H1 (cell line): ENCODE results near the gene KCNMA1. TPM values are rescaled to one million over a fixed set of nuclear protein-coding genes. Genes with fewer than 3 reads are reported as not detected.

Source experiments
- CTCF ChIA-PET: fragments of 300-600 bp; sonication (Branson Sonifier 250); formaldehyde crosslinking; loops from one replicate; lab custom pipeline; 2021; ENCODE audit not compliant: partially characterized antibody; lab: Charles Lee
- POLR2A ChIA-PET: fragments of 300-600 bp; sonication (Branson Sonifier 250); formaldehyde crosslinking; loops from one replicate; lab custom pipeline; 2021; ENCODE audit warnings: inconsistent platforms; ENCODE audit not compliant: partially characterized antibody; lab: Charles Lee
- DNase-seq, 2 experiments: peaks; one replicate each; pipeline versions ENCODE4 v3.0.0 to v3.0.0-alpha.2; 2010 to 2022; ENCODE audit warnings: low spot score in 2 of 2, low read depth in 1 of 2, mixed read lengths in 1 of 2
- FAIRE-seq: peaks from 2 replicates; lab custom pipeline; 2011; peaks lifted over from hg19 to GRCh38; lab: Jason Lieb, UNC
- H2AFZ ChIP-seq: 2 replicates; pipeline ENCODE4 v1.8.1; 2012; ENCODE audit warnings: low read length, inconsistent platforms
- H2AK5ac ChIP-seq: 2 replicates; pipeline ENCODE4 v1.6.1; 2013; ENCODE audit warnings: low read depth, low read length
- H2BK120ac ChIP-seq: replicated peaks from 2 replicates; pipeline ENCODE3; 2013; ENCODE audit warnings: low read depth, low read length, inconsistent platforms
- H2BK12ac ChIP-seq: 2 replicates; pipeline ENCODE4 v1.6.1; 2013; ENCODE audit warnings: low read depth, low read length
- H2BK15ac ChIP-seq: 2 replicates; pipeline ENCODE4 v1.6.1; 2013; ENCODE audit warnings: low read length
- H2BK20ac ChIP-seq: 2 replicates; pipeline ENCODE4 v1.6.1; 2013; ENCODE audit warnings: low read length
- H2BK5ac ChIP-seq: 2 replicates; pipeline ENCODE4 v1.6.1; 2013; ENCODE audit warnings: low read depth, low read length
- H3K14ac ChIP-seq: 2 replicates; pipeline ENCODE4 v1.6.1; 2013; ENCODE audit warnings: inconsistent platforms; ENCODE audit not compliant: insufficient read length
- H3K18ac ChIP-seq: 2 replicates; pipeline ENCODE4 v1.6.1; 2013; ENCODE audit warnings: low read length; ENCODE audit errors: extremely low read depth
- H3K23ac ChIP-seq: 2 replicates; pipeline ENCODE4 v1.6.1; 2013; ENCODE audit warnings: inconsistent platforms; ENCODE audit not compliant: insufficient read length
- H3K23me2 ChIP-seq: 2 replicates; pipeline ENCODE4 v1.6.1; 2013; ENCODE audit warnings: low read depth, low read length
- H3K27ac ChIP-seq: 2 replicates; pipeline ENCODE4 v1.6.1; 2011; ENCODE audit warnings: low read depth, low read length, inconsistent platforms
- H3K27me3 ChIP-seq, 4 experiments: replicated peaks in 1 of 4; 1 replicate in 1 of 4; 2 replicates in 3 of 4; pipeline versions ENCODE4 v1.6.1 to v1.8.1; 2011 to 2013; ENCODE audit warnings: low read length in 3 of 4, mild to moderate bottlenecking in 3 of 4, inconsistent platforms in 2 of 4, mixed read lengths in 2 of 4, moderate library complexity in 1 of 4; ENCODE audit not compliant: control insufficient read depth in 3 of 4, insufficient read depth in 3 of 4; ENCODE audit errors: extremely low read depth in 1 of 4
- H3K36me3 ChIP-seq, 4 experiments: 2 replicates each; pipeline versions ENCODE4 v1.6.1 to v1.8.1; 2011 to 2013; ENCODE audit warnings: mild to moderate bottlenecking in 4 of 4, low read length in 3 of 4, moderate library complexity in 2 of 4, control low read depth in 1 of 4, inconsistent platforms in 1 of 4; ENCODE audit not compliant: insufficient read depth in 4 of 4, control insufficient read depth in 2 of 4
- H3K4ac ChIP-seq: replicated peaks from 2 replicates; pipeline ENCODE3; 2013; ENCODE audit warnings: low read length, low read depth, mixed read lengths, inconsistent platforms; ENCODE audit not compliant: insufficient read length
- H3K4me1 ChIP-seq, 4 experiments: replicated peaks in 1 of 4; 1 replicate in 1 of 4; 2 replicates in 3 of 4; pipeline versions ENCODE4 v1.6.1 to v1.8.1; 2011 to 2013; ENCODE audit warnings: low read length in 3 of 4, inconsistent platforms in 2 of 4, mixed read lengths in 1 of 4; ENCODE audit not compliant: insufficient read depth in 4 of 4, control insufficient read depth in 3 of 4
- H3K4me2 ChIP-seq, 2 experiments: 2 replicates each; pipeline versions ENCODE4 v1.6.1 to v1.8.1; 2011 to 2013; ENCODE audit warnings: low read depth in 2 of 2, low read length in 2 of 2, control low read depth in 1 of 2, inconsistent platforms in 1 of 2, mild to moderate bottlenecking in 1 of 2; ENCODE audit not compliant: insufficient read depth in 1 of 2
- H3K4me3 ChIP-seq, 4 experiments: fragments of 200-600, 300-600 bp in 1 of 4; sonication (generic), shearing (Covaris generic), sonication (Bioruptor Twin) in 1 of 4; 2 replicates each; pipeline versions ENCODE4 v1.5.1 to v1.8.1; 2011 to 2016; ENCODE audit warnings: low read length in 4 of 4, low read depth in 3 of 4, control low read depth in 2 of 4, inconsistent platforms in 2 of 4, mild to moderate bottlenecking in 2 of 4, mixed read lengths in 1 of 4, moderate library complexity in 1 of 4; ENCODE audit not compliant: insufficient read depth in 2 of 4; ENCODE audit errors: extremely low read depth in 1 of 4
- H3K56ac ChIP-seq: replicated peaks from 2 replicates; pipeline ENCODE3; 2013; ENCODE audit warnings: low read depth, mild to moderate bottlenecking, mixed read lengths, low read length, inconsistent platforms; ENCODE audit not compliant: insufficient read length
- H3K79me1 ChIP-seq: 2 replicates; pipeline ENCODE4 v1.6.1; 2013; ENCODE audit warnings: low read depth, low read length, control low read depth
- H3K79me2 ChIP-seq, 2 experiments: 2 replicates each; pipeline versions ENCODE4 v1.6.1 to v1.8.1; 2012 to 2013; ENCODE audit warnings: low read length in 2 of 2, mild to moderate bottlenecking in 2 of 2, inconsistent platforms in 1 of 2; ENCODE audit not compliant: insufficient read depth in 2 of 2, control insufficient read depth in 1 of 2
- H3K9ac ChIP-seq, 4 experiments: replicated peaks in 1 of 4; 1 replicate in 1 of 4; 2 replicates in 3 of 4; pipeline versions ENCODE4 v1.6.1 to v1.8.1; 2011 to 2013; ENCODE audit warnings: low read depth in 3 of 4, low read length in 3 of 4, control low read depth in 2 of 4, mild to moderate bottlenecking in 2 of 4, moderate library complexity in 2 of 4, inconsistent platforms in 1 of 4; ENCODE audit errors: extremely low read depth in 1 of 4
- H3K9me3 ChIP-seq, 2 experiments: 2 replicates each; pipeline versions ENCODE4 v1.6.1 to v1.8.1; 2012 to 2013; ENCODE audit warnings: mild to moderate bottlenecking in 2 of 2, moderate library complexity in 2 of 2, control low read depth in 1 of 2, inconsistent platforms in 1 of 2, low read depth in 1 of 2, low read length in 1 of 2, mixed read lengths in 1 of 2; ENCODE audit not compliant: insufficient read depth in 2 of 2
- H4K20me1 ChIP-seq, 2 experiments: replicated peaks in 1 of 2; 2 replicates each; pipeline versions ENCODE3 to v1.8.1; 2011 to 2013; ENCODE audit warnings: inconsistent platforms in 2 of 2, low read length in 2 of 2, mild to moderate bottlenecking in 1 of 2; ENCODE audit not compliant: insufficient read depth in 2 of 2, control insufficient read depth in 1 of 2
- H4K5ac ChIP-seq: 2 replicates; pipeline ENCODE4 v1.6.1; 2013; ENCODE audit warnings: low read length, low read depth, mixed read lengths, inconsistent platforms; ENCODE audit not compliant: insufficient read length
- H4K8ac ChIP-seq: 2 replicates; pipeline ENCODE4 v1.8.0; 2013; ENCODE audit warnings: mild to moderate bottlenecking, moderate library complexity, low read length, inconsistent platforms; ENCODE audit not compliant: insufficient read depth; ENCODE audit errors: extremely low read depth
- H4K91ac ChIP-seq: replicated peaks from 2 replicates; pipeline ENCODE3; 2013; ENCODE audit warnings: low read length, mixed read lengths, inconsistent platforms; ENCODE audit not compliant: insufficient read length
- ASH2L ChIP-seq: fragments of 200-600, 300-600 bp; sonication (generic); IDR thresholded peaks from one replicate; pipeline ENCODE4 v1.7.1; 2017; ENCODE audit warnings: low read length
- ATF3 ChIP-seq: IDR thresholded peaks from 2 replicates; pipeline ENCODE4 v1.6.1; 2011; ENCODE audit warnings: low read depth, mild to moderate bottlenecking, low read length; ENCODE audit not compliant: insufficient read depth
- CTBP2 ChIP-seq: IDR thresholded peaks from 2 replicates; pipeline ENCODE4 v1.7.0; 2011; ENCODE audit warnings: borderline replicate concordance, mild to moderate bottlenecking, moderate library complexity, mixed read lengths, low read length; ENCODE audit not compliant: insufficient read depth, insufficient read length
- E2F6 ChIP-seq: IDR thresholded peaks from 2 replicates; pipeline ENCODE4 v1.6.1; 2012; ENCODE audit warnings: inconsistent platforms
- EZH2 ChIP-seq: fragments of 200-600 bp; sonication (generic); IDR thresholded peaks from 2 replicates; pipeline ENCODE4 v1.7.1; 2012; ENCODE audit warnings: low read depth, mild to moderate bottlenecking, moderate library complexity, low read length, inconsistent platforms; ENCODE audit not compliant: severe bottlenecking
- HDAC2 ChIP-seq, 2 experiments: fragments of 300-600 bp in 1 of 2; sonication (generic) in 1 of 2; IDR thresholded peaks; 2 replicates each; pipeline ENCODE4 v1.6.1; 2011 to 2012; ENCODE audit warnings: low read depth in 2 of 2, low read length in 2 of 2, mild to moderate bottlenecking in 2 of 2, moderate library complexity in 2 of 2, borderline replicate concordance in 1 of 2, inconsistent platforms in 1 of 2
- HDAC6 ChIP-seq: IDR thresholded peaks from one replicate; pipeline ENCODE4 v1.7.1; 2012; ENCODE audit warnings: low read depth, mild to moderate bottlenecking, inconsistent platforms, low read length, moderate library complexity
- JUN ChIP-seq: IDR thresholded peaks from 2 replicates; pipeline ENCODE4 v1.6.1; 2011; ENCODE audit warnings: low read depth, mild to moderate bottlenecking, improper control_type of control experiment, low read length
- POLR2A ChIP-seq, 2 experiments: IDR thresholded peaks; 1 replicate in 1 of 2; 2 replicates in 1 of 2; pipeline ENCODE4 v1.6.1; 2011; ENCODE audit warnings: low read depth in 2 of 2, low read length in 2 of 2, mild to moderate bottlenecking in 2 of 2; ENCODE audit errors: control extremely low read depth in 1 of 2
- RAD21 ChIP-seq, 2 experiments: IDR thresholded peaks in 1 of 2; conservative IDR thresholded peaks in 1 of 2; 2 replicates each; pipeline ENCODE4 v1.6.1; 2011; ENCODE audit warnings: low read depth in 2 of 2, low read length in 2 of 2, improper control_type of control experiment in 1 of 2, inconsistent platforms in 1 of 2, mild to moderate bottlenecking in 1 of 2, moderate library complexity in 1 of 2
- RXRA ChIP-seq: IDR thresholded peaks from 2 replicates; pipeline ENCODE4 v1.6.1; 2011; ENCODE audit warnings: low read depth, mild to moderate bottlenecking, low read length, moderate library complexity; ENCODE audit not compliant: insufficient read depth
- TEAD4 ChIP-seq: IDR thresholded peaks from 2 replicates; pipeline ENCODE4 v1.6.1; 2012; ENCODE audit warnings: low read depth, low read length, inconsistent platforms, mixed read lengths
- WGBS, 2 experiments: shearing (Covaris generic) in 1 of 2; methylation state at CpG; one replicate each; pipeline versions ENCODE4 v1.1.6 to v1.1.7; 2013 to 2015; ENCODE audit warnings: low lambda C conversion rate in 2 of 2, mixed read lengths in 2 of 2, inconsistent platforms in 1 of 2, low coverage in 1 of 2, missing lambda C conversion rate in 1 of 2; ENCODE audit not compliant: insufficient replicate concordance in 2 of 2, insufficient coverage in 1 of 2, insufficient read length in 1 of 2; ENCODE audit errors: extremely low coverage in 1 of 2, missing lambda C conversion rate in 1 of 2; 5-methylcytosine and 5-hydroxymethylcytosine counted together
- polyA plus RNA-seq, 7 experiments: library from polyadenylated mRNA; depleted of rRNA in 3 of 7; stranded (reverse) in 5 of 7; unstranded in 2 of 7; fragments of >200 nt in 5 of 7; fragments of 200-250 nt in 2 of 7; gene quantifications; 1 replicate in 5 of 7; 2 replicates in 1 of 7; 4 replicates in 1 of 7; pipeline versions ENCODE4 v1.2.1 to v1.2.3, GENCODE V29; 2011 to 2013; ENCODE audit warnings: missing spikeins in 2 of 7, mixed read lengths in 2 of 7
- total RNA-seq: library from RNA; stranded (reverse); fragmentation: NEBNext Ultra II Directional; extraction: Animal tissue kit (Norgen Biotek cat#: 25700); gene quantifications from 2 replicates; pipeline ENCODE4 v1.2.1, GENCODE V29; 2021

Gene KCNMA1
- total and polyA plus RNA-seq, 2 of the 8 experiments (the other 6 are each of a cell fraction or from before 2014, with no cell fraction given), result 10.2 to 11.1 TPM

GRCh38 chr10:76915316-76915715 is 722.3 kb downstream of the KCNMA1 start:
- Histone ChIP-seq H3K4me3 (no peak overlapping the region), H3K23me2 (no peaks in the 10 kb centered on the region), H3K79me1 (no peaks in the 10 kb centered on the region), H3K79me2 (no peaks in the 10 kb centered on the region), H3K56ac (no peak overlapping the region), H4K5ac (no peak overlapping the region), H3K23ac (no peak overlapping the region), H3K27me3 (no peaks in the 10 kb centered on the region), H2BK20ac (no peak overlapping the region), H2BK12ac (no peak overlapping the region; the same call in 1 of the 2 replicates), H3K4ac (no peak overlapping the region), H4K20me1 (no peaks in the 10 kb centered on the region), H4K8ac (no peak overlapping the region), H3K27ac (no peak overlapping the region; the same call in 1 of the 2 replicates), H2BK15ac (no peak overlapping the region), H3K4me1 (no peaks in the 10 kb centered on the region), H2AFZ (no peak overlapping the region), H3K36me3 (no peaks in the 10 kb centered on the region; a peak in 1 of 8 replicates), H3K9ac (no peak overlapping the region), H2BK5ac (no peak overlapping the region), H4K91ac (no peak overlapping the region), H3K14ac (no peak overlapping the region), H3K4me2 (no peak overlapping the region), H3K18ac (no peak overlapping the region), H3K9me3 (no peaks in the 10 kb centered on the region), H2BK120ac (no peak overlapping the region), H2AK5ac (no peak overlapping the region)
- ChIA-PET POLR2A (no interaction called here), CTCF (interaction anchor here (0.9 to 1.0 kb wide), 2 partner anchors 12 kb away, joined by 4 to 5 read pairs; no protein-coding TSS in a partner anchor)
- no peak for DNase-seq
- 95% methylated on average over 2 of the region's 2 CpGs; no CpG with 5 or more reads in 1 of the 2 experiments for whole genome bisulfite sequencing, 2 experiments
- no peak for FAIRE-seq
- no peak for TF ChIP-seq POLR2A (IDR thresholded peaks at IDR 0.05; ENCODE audit: control extremely low read depth in 1 of 2, low read depth in 2 of 2, low read length in 2 of 2)
- TF ChIP-seq E2F6, result no peak
- TF ChIP-seq EZH2, result no peak
- no peak for TF ChIP-seq RXRA
- no peak for TF ChIP-seq ATF3
- no peak for TF ChIP-seq TEAD4
- no peak for TF ChIP-seq CTBP2
- TF ChIP-seq RAD21 (IDR thresholded peaks at IDR 0.05 in 1 of 2, conservative IDR thresholded peaks at IDR 0.05 in 1 of 2; ENCODE audit: low read depth in 2 of 2, low read length in 2 of 2), result no peak
- no peak for TF ChIP-seq JUN
- TF ChIP-seq ASH2L, result no peak
- no peak for TF ChIP-seq HDAC2 (IDR thresholded peaks at IDR 0.05; ENCODE audit: borderline replicate concordance in 1 of 2, low read depth in 2 of 2, low read length in 2 of 2)
- TF ChIP-seq HDAC6, result no peak
